T47D (cell line): ENCODE measurements around the gene CDC45.

Source experiments
- DNase-seq, 2 experiments: peaks; one replicate each; pipeline versions ENCODE4 v3.0.0 to v3.0.0-alpha.2; 2011 to 2012; ENCODE audit warnings: low read depth in 1 of 2, low spot score in 1 of 2
- JUND ChIP-seq: IDR thresholded peaks from 2 replicates; pipeline ENCODE4 v1.6.1; 2012; ENCODE audit warnings: low read depth
- in situ Hi-C: cut with HindIII; loops from 2 replicates; pipeline ENCODE4 v1.10.0; 2016; ENCODE audit warnings: low sequenced_read_pairs, low pct_unique_long_range_greater_than_20kb

Gene CDC45

GRCh38 chr22:19480789-19481188 lies 1.1 kb downstream of the CDC45 start:
- no peak for TF ChIP-seq JUND
- in situ Hi-C loops = no loop called here
- no peak for DNase-seq

GRCh38 chr22:19482297-19482696 lies 2.6 kb downstream of the CDC45 start:
- TF ChIP-seq JUND = no peak
- DNase-seq = no peak
- in situ Hi-C loops = no loop called here

DNA sequence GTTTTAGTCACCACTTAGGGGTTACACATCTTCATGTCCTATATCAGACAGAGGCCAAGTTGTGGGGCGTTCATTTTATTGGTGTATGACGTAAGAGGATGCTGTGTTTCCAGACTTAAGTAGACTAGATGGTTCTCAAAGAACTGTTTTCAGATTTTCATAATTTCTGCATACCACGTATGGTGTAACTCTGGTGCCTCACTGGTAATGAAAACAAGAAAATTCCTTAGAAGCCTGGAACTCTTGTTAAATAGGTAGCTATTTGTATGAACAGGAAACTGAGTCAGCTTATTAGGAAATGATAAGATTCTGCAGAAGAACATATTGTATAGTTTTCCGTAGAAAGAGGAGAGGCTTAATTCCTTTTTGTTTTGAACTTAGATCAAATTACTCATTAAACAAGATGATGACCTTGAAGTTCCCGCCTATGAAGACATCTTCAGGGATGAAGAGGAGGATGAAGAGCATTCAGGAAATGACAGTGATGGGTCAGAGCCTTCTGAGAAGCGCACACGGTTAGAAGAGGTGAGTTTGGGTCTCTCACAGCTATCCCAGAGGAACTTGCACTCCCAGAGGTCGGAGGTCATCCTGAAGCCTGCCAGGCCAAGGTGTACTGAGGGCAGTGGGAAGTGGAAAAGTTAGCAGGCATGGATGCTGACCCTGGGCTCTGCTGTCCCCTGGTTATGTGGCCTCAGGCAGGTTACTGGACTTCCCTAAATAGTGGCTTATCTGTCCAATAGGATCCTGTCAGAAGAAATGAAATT lies 3.9 kb downstream of the CDC45 start:
- DNase-seq = no peak
- TF ChIP-seq JUND = no peak
- in situ Hi-C loops = no loop called here

GRCh38 chr22:19488285-19488684 lies 8.6 kb downstream of the CDC45 start:
- no peak for TF ChIP-seq JUND
- in situ Hi-C loops = no loop called here
- no peak for DNase-seq

DNA sequence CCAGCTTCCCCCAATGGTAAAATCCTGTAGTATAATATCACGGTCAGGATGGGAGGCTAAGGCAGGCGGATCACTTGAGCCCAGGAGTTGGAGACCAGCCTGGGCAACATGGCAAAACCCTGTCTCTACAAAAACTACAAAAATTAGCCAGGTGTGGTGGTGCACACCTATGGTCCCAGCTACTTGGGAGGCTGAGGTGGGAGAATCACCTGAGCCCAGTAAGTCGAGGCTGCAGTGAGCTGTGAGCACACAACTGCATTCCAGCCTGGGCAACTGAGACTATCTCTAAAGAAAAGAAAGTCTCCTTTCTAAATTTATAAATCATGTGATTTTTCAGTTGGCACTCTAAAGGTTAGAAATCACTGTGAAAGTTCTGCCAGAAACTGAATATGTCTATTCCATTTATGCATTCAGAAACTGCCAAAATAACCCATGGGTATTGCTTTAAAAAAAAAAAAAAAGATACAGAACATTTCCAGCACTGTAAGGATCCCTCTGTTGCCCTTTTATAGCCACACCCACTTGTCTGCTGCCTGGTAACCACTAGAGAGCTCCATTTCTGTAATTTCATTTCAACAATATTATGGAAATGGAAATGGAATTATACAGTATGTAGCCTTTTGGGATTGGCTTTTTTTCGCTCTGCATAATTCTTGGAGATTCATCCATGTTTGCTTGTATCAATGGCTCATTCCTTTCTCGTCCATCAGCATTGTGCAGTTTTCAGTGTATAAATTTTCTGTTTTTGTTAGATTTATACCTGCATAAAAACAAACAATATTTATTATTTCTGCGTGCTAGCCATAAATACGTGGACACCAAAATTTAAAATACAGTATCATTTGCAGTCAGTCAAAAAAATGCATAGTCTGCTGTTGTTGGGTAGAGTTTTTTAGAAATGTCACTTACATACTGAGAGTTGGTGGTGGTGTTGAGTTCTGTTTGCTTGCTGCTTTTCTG lies 9.4 kb downstream of the CDC45 start:
- peak in 1 of 2 experiments; percentile 19 for DNase-seq

DNA sequence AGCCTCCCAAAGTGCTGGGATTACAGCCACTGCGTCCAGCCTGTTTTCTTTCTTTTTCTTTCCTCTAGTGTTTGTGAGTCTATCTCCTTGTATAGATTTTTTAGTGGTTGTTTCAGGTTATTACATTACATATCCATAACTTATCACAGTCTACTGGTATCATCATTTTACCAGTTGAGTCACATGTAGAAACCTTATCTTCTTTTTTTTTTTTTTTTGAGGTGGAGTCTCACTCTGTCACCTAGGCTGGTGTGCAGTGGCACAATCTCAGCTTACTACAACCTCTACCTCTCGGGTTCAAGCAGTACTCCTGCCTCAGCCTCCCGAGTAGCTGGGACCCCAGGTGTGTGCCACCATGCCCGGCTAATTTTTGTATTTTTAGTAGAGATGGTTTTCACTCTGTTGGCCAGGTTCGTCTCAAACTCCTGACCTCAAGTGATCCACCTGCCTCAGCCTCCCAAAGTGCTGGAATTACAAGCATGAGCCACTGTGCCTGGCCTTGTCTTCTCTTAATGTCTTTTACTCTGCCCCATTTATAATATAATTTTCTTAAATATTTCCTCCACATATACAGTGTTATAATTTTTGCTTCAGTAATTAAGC lies 11.0 kb downstream of the CDC45 start:
- no peak for DNase-seq
- TF ChIP-seq JUND = no peak
- in situ Hi-C loops = no loop called here

More for the DNA sequence above, 9.4 kb downstream of the CDC45 start:
- in situ Hi-C loops = no loop called here
- TF ChIP-seq JUND = no peak

DNA sequence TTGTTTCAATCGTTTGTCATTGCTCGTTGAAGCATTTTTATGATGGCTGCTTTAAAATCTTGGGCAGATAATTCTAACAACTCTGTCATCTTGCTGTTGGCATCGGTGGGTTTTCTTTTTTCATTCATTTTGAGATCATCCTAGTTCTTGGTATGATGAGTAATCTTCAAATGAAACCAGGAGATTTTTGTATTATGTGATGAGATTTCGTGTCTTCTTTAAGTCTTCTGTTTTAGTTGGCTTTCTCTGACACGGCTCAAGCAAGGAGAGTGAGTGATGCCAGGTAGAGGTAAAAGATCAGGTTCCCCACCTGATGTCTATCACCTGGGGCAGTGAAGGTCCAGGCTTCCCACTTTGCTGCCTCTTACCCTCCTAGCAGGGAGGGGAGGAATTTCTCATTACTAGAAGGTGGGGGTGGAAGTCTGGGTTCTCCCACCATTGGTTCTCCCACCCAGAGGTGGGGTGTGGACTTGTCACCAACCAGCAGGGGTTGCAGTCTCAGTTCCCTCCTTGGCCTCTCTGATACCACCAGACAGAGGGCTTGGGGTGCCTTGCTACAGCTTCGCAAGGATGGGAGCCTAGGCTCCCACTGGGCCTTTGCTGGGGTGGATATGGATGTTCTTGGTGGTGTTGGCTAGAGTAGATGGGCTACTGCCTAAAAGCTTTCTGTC lies 12.9 kb downstream of the CDC45 start:
- in situ Hi-C loops = no loop called here
- no peak for TF ChIP-seq JUND
- DNase-seq = no peak

- no peak for DNase-seq
- TF ChIP-seq JUND = no peak
- in situ Hi-C loops = no loop called here
Measured at GRCh38 chr22:19494001-19494560, 14.4 kb downstream of the CDC45 start.

DNA sequence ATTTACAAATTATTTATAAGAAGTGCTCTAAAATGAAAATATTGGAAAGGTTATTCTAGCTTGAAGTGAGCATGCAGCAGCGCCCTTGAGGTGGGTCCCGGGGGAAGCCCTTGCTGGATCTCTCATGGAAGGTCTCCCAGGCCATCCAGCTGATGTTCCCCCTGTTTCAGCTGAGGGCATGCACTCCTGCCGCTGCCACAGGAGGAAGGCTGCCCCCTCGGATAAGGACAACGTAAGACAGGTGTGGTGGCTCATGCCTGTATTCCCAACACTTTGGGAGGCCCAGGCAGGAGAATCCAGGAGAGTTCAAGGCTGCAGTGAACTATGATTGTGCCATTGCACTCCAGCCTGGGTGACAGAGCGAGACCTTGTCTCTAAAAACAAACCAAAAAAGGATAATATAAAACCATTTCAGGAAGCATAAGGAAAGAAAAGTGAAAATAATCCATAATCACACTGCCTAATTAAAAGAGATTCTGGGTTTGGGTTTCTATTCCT lies 15.0 kb downstream of the CDC45 start:
- TF ChIP-seq JUND = no peak
- in situ Hi-C loops = no loop called here
- no peak for DNase-seq

DNA sequence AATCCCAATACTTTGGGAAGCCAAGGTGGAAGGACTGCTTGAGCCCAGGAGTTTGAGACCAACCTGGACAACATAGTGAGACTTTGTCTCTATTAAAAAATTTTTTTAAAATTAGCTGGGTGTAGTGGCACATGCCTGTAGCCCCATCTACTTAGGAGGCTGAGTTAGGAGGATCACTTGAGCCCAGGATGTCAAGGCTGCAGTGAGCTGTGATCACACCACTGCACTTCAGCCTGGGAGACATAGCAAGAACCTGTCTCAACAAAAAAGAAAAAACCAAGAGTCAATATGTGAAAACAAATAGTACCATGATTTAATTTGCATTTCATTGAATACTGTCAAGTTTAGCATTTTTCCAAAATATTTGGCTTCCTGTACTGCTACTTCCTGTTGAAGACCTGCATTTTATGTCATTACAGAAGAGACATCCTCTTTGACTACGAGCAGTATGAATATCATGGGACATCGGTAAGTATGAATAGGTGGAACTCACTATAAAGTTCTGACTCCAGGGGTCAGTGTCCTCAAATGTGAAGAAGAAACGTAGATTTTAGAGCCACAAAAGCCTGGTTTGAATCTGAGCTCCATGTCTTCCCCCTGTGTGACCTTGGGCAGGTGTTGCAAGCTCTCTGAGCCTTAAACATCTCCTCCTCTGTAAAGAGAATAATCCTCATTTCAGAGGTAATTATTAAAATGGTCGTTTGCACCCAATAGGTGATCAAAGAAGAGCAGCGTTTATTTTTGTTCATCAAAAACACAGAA lies 16.0 kb downstream of the CDC45 start:
- no peak for TF ChIP-seq JUND
- in situ Hi-C loops = no loop called here
- DNase-seq = peak; percentile 3 to 56

DNA sequence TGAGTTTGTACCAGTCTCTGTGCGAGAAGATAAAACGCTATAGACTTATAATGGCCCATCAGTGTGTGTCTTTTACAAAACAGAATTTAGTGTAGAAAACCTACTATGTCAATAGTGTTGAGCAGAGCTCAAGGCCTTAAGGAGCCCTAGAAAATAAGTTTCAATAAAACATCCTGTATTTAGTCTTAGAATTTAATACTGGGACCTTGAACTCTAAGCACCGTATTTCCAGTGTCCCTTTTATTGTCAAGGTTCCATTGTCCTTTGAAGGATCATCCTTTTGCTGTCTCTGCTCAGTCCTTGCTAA lies 16.6 kb downstream of the CDC45 start:
- no peak for TF ChIP-seq JUND
- in situ Hi-C loops = no loop called here
- no peak for DNase-seq
